SJSA1 (cell line): ENCODE measurements around the gene S1PR5. TPM values are rescaled to one million over a fixed set of nuclear protein-coding genes. Genes with fewer than 3 reads are reported as not detected.

Experiments
- DNase-seq, 2 experiments: peaks; one replicate each; pipeline ENCODE4 v3.0.0-alpha.2; 2015 to 2020; ENCODE audit warnings: low spot score in 2 of 2, low read depth in 1 of 2
- H3K27ac ChIP-seq: fragments of 250-450 bp; sonication (Bioruptor Pico); 2 replicates; pipeline ENCODE4 v1.5.1; 2020; ENCODE audit warnings: mild to moderate bottlenecking, moderate library complexity
- H3K27me3 ChIP-seq: fragments of 250-450 bp; sonication (Bioruptor Pico); replicated peaks from 2 replicates; pipeline ENCODE4 v1.5.1; 2020; ENCODE audit warnings: mild to moderate bottlenecking, moderate library complexity
- H3K36me3 ChIP-seq: fragments of 250-450 bp; sonication (Bioruptor Pico); 2 replicates; pipeline ENCODE4 v1.5.1; 2020; ENCODE audit warnings: mild to moderate bottlenecking
- H3K4me1 ChIP-seq: fragments of 250-450 bp; sonication (Bioruptor Pico); replicated peaks from 2 replicates; pipeline ENCODE4 v1.6.1; 2021; ENCODE audit warnings: mild to moderate bottlenecking
- H3K4me3 ChIP-seq: fragments of 250-450 bp; sonication (Bioruptor Pico); 2 replicates; pipeline ENCODE4 v1.5.1; 2020; ENCODE audit warnings: mild to moderate bottlenecking
- H3K9me3 ChIP-seq: fragments of 250-450 bp; sonication (Bioruptor Pico); replicated peaks from 2 replicates; pipeline ENCODE4 v1.5.1; 2020; ENCODE audit warnings: mild to moderate bottlenecking
- total RNA-seq: library from RNA; depleted of rRNA; stranded (reverse); fragments of >200 nt; shearing (Covaris generic); gene quantifications from 2 replicates; pipeline ENCODE4 v1.2.3, GENCODE V29; 2014; rRNA removed

Gene S1PR5, protein sequence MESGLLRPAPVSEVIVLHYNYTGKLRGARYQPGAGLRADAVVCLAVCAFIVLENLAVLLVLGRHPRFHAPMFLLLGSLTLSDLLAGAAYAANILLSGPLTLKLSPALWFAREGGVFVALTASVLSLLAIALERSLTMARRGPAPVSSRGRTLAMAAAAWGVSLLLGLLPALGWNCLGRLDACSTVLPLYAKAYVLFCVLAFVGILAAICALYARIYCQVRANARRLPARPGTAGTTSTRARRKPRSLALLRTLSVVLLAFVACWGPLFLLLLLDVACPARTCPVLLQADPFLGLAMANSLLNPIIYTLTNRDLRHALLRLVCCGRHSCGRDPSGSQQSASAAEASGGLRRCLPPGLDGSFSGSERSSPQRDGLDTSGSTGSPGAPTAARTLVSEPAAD
- 0.05 TPM in 1 of 2 replicates, not detected in the other for total RNA-seq

DNA sequence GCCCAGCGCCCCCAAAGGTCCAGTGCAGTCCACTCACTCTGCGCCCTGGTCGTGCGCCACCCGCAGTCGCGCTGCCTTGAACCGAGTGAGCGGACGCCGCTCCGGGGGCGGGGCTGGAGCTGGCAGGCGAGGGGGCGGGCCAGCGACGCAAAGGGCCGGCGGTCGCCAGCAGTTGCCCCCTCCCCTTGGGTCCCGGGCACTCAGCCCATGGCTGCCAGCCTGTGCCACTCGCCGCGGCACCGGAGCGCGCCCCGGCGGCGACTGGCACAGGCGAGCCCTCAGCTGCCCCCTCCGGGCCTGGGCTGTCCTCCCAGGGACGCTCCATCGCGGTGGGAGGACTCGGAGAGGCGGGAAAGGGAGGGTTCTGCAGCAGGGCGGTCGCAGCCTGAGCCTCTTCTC, at the start of gene S1PR5:
S1PR5 (minus strand) TSS at position 87 of the 399 bp plus-strand sequence. CDS start 2,436 bp downstream, outside the sequence.
- peaks cover 21% of the 10 kb centered on the region for H3K4me1 ChIP-seq
- DNase-seq: peak in 1 of 2 experiments; percentile 48
- H3K36me3 ChIP-seq: no peaks in the 10 kb centered on the region
- H3K4me3 ChIP-seq: peak within 1 kb of the TSS; percentile 30
- H3K9me3 ChIP-seq: no peaks in the 10 kb centered on the region; the same call in 1 of the 2 replicates
- H3K27me3 ChIP-seq: peaks cover 67% of the 10 kb centered on the region
- no peak within 1 kb of the TSS for H3K27ac ChIP-seq

DNA sequence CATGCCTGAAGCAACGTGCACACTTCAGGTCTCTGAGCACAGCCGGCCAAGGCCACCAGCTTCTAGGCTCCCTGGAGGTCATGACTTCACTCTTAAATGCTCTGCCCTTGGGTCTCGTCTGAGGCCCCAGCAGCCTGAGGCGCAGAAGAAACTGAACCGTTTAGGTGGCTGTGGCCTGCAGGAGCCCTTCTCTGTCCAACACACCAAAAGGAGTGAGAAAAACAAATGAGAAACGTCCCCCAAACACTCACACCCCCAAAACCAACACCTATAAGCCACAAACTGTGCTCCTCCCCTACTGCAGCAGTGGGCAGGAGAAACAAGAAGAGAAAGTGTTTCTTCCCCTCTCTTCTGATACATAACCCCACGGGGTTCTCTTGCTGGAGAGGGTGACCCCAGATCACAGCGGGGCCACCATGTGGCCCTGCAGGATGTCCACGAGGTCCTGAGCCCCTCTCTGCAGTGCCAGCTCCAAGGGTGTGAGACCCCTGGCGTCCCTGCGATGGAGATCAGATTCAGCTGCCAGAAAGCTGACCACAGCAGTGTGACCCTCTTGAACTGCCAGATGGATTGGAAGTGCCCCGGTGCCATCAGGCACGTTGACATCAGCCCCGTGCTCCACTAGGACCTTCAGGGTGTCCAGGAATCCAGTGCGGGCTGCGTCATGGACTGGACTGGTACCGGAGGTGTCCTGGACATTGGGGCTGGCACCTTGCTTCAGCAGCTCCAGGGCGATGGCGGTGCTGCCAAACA, 49.6 kb upstream of the S1PR5 start:
- Histone ChIP-seq H3K27ac (peak overlapping the region; percentile 22; the same call in 1 of the 2 replicates), H3K4me1 (peaks cover 29% of the 10 kb centered on the region), H3K36me3 (peaks cover 38% of the 10 kb centered on the region), H3K27me3 (no peaks in the 10 kb centered on the region), H3K9me3 (no peaks in the 10 kb centered on the region), H3K4me3 (peak overlapping the region; percentile 78)
- no peak for DNase-seq

DNA sequence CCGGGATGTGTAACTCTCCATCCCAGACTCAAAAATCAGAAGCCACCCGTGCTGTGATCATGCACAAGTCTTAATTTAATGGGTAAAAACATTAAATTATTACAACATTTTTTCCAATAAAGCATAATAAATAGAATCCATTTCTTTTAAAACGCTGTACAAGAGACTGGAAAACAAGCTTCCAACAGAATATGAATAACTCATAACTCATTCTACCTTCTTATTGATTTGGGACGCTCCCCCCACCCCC, 49.1 kb upstream of the S1PR5 start:
- Histone ChIP-seq H3K4me3 (peak overlapping the region; percentile 78), H3K4me1 (peaks cover 29% of the 10 kb centered on the region), H3K27me3 (no peaks in the 10 kb centered on the region), H3K9me3 (no peaks in the 10 kb centered on the region), H3K36me3 (peaks cover 38% of the 10 kb centered on the region), H3K27ac (peak overlapping the region; percentile 22; the same call in 1 of the 2 replicates)
- no peak for DNase-seq

DNA sequence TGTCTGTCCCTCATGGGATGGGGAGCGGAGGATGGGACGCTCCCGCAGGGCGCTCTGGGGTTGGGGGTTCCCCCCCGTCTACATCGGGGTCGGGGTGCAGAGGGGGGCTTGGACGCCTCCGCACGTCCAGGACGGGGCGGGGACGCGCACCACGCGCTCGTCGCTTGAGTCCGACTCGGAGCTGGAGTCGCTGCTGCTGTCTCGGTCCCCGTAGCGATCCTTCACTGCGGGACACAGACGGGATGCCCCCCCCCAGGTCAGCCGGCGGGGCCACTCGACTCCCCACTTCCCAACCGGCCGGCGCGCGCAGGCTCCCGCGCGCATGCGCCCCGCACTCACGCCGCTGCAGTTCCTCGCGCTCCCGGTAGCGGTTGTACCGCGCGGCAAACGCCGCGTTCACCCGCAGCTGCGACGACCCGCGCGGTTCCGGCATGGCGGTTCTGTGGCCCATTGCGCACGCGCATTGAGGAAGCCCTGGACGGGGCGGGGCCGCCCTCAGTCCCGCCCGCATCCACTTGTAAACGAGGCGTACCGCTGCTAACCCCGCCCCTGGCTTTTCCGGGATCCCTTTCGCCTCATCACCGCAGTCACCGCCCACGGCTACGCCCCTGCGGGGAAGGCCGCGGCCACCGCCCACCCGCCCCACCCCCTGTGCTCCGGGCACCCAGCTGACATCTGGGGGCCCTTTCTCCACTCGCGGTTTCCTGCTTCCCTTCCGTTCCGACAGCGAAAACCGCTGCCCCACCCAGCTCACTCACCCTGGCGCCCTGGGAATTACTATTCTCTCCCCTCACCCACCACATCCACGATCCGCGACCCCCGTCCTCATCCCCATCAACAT, 48.5 kb upstream of the S1PR5 start, which contains the start of gene KRI1:
KRI1 (minus strand) TSS at position 444 of the 841 bp plus-strand sequence; CDS start at position 433, 11 bp downstream.
- peaks cover 29% of the 10 kb centered on the region for H3K4me1 ChIP-seq
- peak within 1 kb of the TSS; percentile 78 for H3K4me3 ChIP-seq
- peak within 1 kb of the TSS; percentile 22; the same call in 1 of the 2 replicates for H3K27ac ChIP-seq
- no peaks in the 10 kb centered on the region for H3K27me3 ChIP-seq
- DNase-seq: peak; percentile 97 to 99
- H3K9me3 ChIP-seq: no peaks in the 10 kb centered on the region
- H3K36me3 ChIP-seq: peaks cover 43% of the 10 kb centered on the region

DNA sequence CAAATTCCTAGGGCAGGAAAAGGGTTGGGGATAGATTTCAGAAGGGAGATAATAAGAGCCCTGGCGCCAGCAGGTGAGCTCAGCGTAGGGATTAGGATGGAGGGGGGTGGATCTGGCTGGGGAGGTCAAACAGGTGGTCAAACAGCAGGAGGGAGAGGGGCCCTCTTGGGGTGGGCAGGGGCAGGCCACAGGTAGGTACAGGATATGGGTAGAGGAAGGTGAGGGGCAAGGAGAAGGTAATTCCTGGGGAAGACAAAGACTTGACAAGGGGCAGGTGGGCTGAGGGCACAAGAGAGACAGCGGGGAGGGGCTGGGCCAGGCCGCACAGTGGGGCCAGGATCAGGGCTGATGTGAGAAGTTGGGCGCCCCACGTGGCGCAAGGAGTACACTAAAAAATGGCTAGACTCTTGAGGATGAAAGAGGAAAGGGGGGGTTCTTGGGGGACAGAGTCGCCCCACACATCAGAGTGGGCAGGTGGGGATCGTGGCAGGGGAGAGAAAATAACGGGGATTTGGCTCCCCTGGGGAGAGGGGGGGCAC, 47.9 kb upstream of the S1PR5 start:
- no peaks in the 10 kb centered on the region for H3K9me3 ChIP-seq
- no peak for DNase-seq
- H3K27ac ChIP-seq: 0 out of 2 replicates have a peak overlapping the region, but pooled peaks have one; percentile 11
- peak overlapping the region; percentile 78 for H3K4me3 ChIP-seq
- H3K27me3 ChIP-seq: no peaks in the 10 kb centered on the region
- peaks cover 49% of the 10 kb centered on the region for H3K36me3 ChIP-seq
- H3K4me1 ChIP-seq: peaks cover 29% of the 10 kb centered on the region

DNA sequence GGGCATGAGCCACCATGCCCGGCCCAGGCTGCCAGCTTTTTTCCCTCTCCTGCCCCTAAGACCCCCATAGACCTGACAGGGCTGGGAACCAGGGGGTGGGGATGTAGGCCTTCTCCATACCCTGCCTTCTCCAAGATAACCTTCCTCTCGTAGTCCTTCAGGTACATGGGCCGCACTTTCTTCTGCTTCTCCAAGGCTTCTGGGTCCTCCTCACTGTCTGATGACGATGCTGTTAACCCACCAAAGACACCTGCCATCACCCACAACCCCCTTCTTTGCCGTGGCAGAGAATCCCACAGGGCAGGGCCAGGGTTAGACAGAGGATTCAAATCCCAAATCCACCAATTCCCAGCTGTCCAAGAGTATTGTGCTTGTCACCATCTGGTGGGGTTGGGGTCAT, 45.4 kb upstream of the S1PR5 start:
- H3K4me1 ChIP-seq: peaks cover 19% of the 10 kb centered on the region
- H3K27ac ChIP-seq: no peak overlapping the region
- H3K27me3 ChIP-seq: no peaks in the 10 kb centered on the region
- H3K9me3 ChIP-seq: no peaks in the 10 kb centered on the region
- peaks cover 63% of the 10 kb centered on the region for H3K36me3 ChIP-seq
- H3K4me3 ChIP-seq: no peak overlapping the region
- no peak for DNase-seq

DNA sequence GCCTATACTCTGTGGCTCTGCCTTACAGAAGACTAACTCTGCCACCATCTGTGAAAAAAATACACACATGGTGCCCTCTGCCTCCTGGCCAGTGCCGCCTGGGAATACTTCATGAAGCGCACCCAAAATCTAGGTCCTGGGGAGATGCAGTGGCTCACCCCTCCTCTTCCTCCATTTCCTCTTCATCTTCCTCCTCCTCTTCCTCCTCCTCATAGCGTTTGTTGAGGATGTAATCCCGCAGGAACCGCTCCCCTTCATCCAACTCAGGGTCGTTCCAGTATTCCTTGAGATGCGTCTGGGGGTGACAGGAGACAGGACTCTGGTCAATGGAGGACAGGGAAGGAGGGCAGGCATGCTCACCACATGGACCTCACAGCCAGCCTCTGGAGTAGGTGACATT, 42.9 kb upstream of the S1PR5 start:
- Histone ChIP-seq H3K36me3 (peaks cover 67% of the 10 kb centered on the region), H3K27ac (no peak overlapping the region), H3K27me3 (no peaks in the 10 kb centered on the region), H3K4me3 (no peak overlapping the region), H3K4me1 (peaks cover 5% of the 10 kb centered on the region; the same call in 1 of the 2 replicates), H3K9me3 (no peaks in the 10 kb centered on the region)
- DNase-seq: no peak

DNA sequence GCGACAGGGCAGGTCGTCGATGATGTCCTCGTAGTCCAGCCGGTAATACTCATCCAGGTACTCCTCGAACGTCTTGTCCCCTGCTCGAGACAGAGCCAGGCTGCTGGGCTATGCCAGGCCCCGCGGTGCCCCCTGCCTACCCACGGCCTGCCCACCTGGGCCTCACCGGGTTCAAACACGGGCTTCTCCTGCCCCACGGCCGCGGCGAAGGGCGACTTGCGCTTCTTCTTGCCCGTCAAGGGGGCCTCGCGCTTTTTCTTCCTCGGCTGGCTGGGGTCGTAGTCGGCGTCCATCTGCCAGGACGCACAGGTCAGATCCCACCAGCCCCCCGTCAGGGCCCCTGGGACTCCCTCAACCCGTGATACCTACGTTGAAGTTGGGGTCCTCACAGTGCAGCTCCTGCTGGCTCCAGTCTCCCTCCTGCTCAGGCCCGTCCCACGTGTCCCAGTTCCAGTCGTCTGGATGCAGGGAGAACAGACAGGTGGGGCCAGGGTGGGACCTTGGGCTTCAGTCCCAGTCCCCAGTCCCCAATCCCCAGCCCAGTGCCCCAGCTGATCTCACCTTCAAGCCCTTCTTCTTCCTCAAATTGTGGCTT, 40.5 kb upstream of the S1PR5 start:
- Histone ChIP-seq H3K4me3 (no peak overlapping the region), H3K27me3 (no peaks in the 10 kb centered on the region), H3K9me3 (no peaks in the 10 kb centered on the region), H3K36me3 (peaks cover 79% of the 10 kb centered on the region), H3K27ac (no peak overlapping the region), H3K4me1 (no peaks in the 10 kb centered on the region)
- DNase-seq: no peak

DNA sequence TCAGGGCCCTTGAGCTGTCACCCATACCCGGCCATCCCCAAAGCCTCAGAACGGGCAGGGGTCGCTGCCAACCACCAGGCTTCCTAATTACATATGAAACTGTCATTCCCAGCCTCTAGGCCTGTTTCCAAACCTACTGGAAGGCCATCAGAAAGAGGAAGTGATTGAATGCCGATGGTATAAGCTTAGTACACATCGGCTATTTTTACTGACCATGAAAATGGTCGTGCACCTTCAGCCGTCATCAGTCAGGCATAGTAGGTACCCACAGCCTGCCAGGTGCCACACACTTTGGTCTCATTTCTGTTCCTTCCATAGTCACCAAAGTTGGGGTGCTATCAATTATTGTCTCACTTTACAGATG, 38.3 kb upstream of the S1PR5 start:
- Histone ChIP-seq H3K9me3 (no peaks in the 10 kb centered on the region), H3K4me1 (no peaks in the 10 kb centered on the region), H3K4me3 (no peak overlapping the region), H3K27ac (no peak overlapping the region), H3K36me3 (peaks cover 87% of the 10 kb centered on the region), H3K27me3 (no peaks in the 10 kb centered on the region)
- no peak for DNase-seq

DNA sequence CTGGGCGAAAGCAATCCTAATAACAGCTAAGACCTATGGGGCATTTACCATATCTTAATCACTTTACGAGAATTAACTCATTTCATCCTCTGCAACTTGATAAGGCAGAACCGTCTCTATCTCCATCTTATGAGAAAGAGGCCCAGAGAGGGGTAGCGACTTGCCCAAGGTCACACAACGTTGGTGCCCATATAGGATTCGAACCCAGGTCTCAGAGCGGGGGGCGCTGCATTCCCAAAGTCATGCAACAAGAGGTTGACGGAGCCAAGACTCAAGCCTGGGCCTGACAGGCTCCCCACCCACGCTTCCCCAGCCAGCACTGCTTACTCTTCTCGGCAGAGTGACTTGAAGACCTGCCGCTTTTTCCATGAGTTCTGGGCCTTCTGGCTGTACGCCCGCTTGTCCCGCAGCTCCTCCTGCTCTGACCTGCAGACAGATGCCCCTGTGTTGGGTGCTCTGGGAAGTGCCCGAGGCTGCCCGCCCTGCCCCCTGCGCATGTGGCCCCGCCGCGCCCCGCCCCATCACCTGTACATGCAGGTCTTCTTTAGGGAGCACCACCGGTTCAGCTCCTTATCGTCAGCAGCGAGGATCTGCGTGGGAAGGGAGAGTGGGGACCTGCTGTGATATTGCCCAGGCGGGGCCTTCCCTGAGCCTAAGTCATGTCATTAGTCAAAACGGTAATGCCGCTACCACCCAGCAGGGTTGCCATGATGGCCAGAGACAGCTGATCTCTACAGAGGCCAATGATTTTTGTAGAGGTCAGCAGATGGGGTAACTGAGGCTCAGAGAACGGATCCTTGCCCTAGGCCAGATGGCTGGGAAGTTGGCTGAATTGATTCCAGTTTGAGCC, 37.7 kb upstream of the S1PR5 start:
- Histone ChIP-seq H3K4me3 (no peak overlapping the region), H3K4me1 (no peaks in the 10 kb centered on the region), H3K36me3 (peaks cover 84% of the 10 kb centered on the region), H3K9me3 (no peaks in the 10 kb centered on the region), H3K27ac (no peak overlapping the region), H3K27me3 (no peaks in the 10 kb centered on the region)
- DNase-seq: no peak

DNA sequence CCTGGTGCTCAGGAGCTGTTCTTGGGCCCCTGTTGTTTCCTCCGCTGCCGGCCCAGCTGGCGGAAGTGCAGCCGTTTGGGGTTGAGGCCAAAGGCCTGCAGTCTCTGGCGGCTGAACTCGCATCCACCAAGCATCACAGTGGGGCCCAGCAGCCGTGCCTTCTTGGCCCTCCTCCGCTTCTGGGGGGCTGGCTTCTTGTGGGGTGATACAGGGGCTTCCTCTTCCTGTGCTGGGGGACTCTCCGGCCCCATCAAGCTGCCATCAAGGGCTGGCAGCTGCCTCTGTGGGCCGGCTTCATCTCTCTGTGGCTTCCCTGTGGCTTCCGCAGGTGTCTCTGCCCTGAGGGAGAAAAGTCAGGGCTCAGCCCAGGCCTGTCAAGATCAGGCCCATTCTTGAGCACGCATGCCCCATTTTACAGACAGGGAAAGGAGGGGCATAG, 36.7 kb upstream of the S1PR5 start:
- Histone ChIP-seq H3K9me3 (no peaks in the 10 kb centered on the region), H3K4me3 (no peak overlapping the region), H3K36me3 (peaks cover 84% of the 10 kb centered on the region), H3K27me3 (no peaks in the 10 kb centered on the region), H3K27ac (no peak overlapping the region), H3K4me1 (no peaks in the 10 kb centered on the region)
- no peak for DNase-seq

DNA sequence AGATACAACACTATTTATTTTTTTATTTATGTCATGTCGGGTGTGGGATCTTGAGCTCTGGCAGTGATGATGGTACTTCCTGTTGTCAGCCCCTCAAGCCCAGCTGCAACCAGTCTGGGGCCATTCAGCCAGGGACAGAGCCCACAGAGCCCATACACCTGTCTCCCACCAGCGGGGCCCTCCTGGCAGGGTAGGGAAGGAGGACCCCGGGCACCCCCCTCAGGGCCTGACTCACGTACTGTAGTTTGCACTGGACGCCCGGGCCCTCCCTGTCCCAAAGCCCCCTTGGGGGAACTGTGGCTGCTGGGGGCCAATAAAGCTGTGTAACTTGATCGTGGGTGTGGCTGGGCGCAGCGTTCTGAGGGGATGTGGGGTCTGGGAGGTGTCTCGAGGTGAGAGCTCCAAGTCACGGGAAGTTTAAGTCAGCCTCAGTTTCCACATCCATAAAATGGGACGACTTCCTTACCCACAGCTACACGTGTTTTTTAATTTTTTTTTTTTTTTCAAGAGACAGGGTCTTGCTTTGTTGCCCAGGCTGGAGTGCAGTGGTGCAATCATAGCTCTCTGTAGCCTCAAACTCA, 35.9 kb upstream of the S1PR5 start:
- no peaks in the 10 kb centered on the region for H3K9me3 ChIP-seq
- H3K27ac ChIP-seq: no peak overlapping the region
- H3K4me3 ChIP-seq: no peak overlapping the region
- no peaks in the 10 kb centered on the region for H3K27me3 ChIP-seq
- H3K4me1 ChIP-seq: no peaks in the 10 kb centered on the region
- no peak for DNase-seq
- H3K36me3 ChIP-seq: peaks cover 89% of the 10 kb centered on the region
